ENCODE measurements around the gene RIC8B.

RIC8B gene

GRCh38 chr12:106866426-106867080 is 92.1 kb downstream of the RIC8B start:
- Histone ChIP-seq H3K27ac (no peak overlapping the region), H3K36me3 (no peaks in the 10 kb centered on the region), H3K9me3 (ENCODE audit: severe bottlenecking) (no peaks in the 10 kb centered on the region), H3K27me3 (ENCODE audit: insufficient read depth, low read depth, severe bottlenecking) (no peaks in the 10 kb centered on the region), H3K4me3 (ENCODE audit: low read depth, low read length) (no peak overlapping the region)
- TF ChIP-seq, protein P1, sequence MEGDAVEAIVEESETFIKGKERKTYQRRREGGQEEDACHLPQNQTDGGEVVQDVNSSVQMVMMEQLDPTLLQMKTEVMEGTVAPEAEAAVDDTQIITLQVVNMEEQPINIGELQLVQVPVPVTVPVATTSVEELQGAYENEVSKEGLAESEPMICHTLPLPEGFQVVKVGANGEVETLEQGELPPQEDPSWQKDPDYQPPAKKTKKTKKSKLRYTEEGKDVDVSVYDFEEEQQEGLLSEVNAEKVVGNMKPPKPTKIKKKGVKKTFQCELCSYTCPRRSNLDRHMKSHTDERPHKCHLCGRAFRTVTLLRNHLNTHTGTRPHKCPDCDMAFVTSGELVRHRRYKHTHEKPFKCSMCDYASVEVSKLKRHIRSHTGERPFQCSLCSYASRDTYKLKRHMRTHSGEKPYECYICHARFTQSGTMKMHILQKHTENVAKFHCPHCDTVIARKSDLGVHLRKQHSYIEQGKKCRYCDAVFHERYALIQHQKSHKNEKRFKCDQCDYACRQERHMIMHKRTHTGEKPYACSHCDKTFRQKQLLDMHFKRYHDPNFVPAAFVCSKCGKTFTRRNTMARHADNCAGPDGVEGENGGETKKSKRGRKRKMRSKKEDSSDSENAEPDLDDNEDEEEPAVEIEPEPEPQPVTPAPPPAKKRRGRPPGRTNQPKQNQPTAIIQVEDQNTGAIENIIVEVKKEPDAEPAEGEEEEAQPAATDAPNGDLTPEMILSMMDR (IDR thresholded peaks at IDR 0.05; ENCODE audit: low read depth, low read length) = no peak
- no peak for DNase-seq

DNA sequence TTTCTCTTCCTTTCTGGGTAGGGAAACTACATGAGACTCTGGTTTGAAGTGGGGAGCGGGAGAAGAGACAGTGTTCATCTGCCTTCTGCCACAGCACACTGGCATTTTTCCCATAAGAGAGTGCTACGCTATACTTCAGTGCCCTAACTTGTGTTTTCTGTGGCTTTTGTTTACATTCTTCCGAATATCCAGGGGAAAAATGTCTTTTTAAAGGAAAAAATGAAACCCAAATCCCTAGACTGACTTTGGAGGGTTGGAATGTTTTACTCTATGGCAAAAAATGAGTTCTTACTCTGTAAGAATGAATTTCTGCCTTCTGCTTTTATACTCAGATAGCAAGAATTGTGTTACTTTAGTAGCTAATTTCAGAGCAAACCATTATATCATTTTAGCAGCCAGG is 93.2 kb downstream of the RIC8B start:
- TF ChIP-seq, protein P1 (IDR thresholded peaks at IDR 0.05; ENCODE audit: low read depth, low read length) = no peak
- DNase-seq = no peak
- H3K27ac ChIP-seq = no peak overlapping the region
- no peaks in the 10 kb centered on the region for H3K27me3 ChIP-seq (ENCODE audit: insufficient read depth, low read depth, severe bottlenecking)
- H3K36me3 ChIP-seq = no peaks in the 10 kb centered on the region
- H3K4me3 ChIP-seq (ENCODE audit: low read depth, low read length) = no peak overlapping the region
- no peaks in the 10 kb centered on the region for H3K9me3 ChIP-seq (ENCODE audit: severe bottlenecking)

DNA sequence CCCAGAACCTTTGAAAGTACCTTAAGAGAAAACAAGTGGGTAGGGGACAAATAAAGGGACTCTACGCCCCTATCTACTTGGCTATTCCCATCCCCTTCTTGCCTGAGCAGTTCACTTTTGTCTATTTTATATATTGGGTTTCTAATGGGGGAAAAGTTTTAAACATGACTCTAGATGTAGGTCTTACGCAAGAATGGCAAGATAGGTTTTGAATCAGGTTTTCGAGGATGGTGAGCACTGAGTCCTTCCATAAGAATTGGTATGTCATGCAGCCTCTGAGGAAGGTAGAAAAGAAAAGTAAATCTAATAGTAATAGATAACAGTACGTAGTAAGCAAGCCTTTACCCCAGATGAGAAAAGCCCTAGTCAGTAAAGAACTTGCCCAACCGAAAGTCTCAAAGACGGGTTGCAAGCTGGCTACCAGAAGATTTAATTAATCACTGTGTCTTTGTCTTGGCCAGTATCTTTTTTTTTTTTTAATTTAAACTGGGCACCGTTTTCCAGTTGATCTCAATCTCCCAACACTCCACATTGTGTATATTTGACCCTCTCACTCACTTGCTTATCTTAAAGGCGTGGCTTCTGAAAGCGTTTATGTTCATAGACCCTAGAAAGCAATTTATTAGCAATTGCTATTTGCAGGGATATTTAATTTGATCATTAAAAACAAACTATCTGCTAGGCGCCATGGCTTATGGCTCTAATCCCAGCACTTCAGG is 94.7 kb downstream of the RIC8B start:
- Histone ChIP-seq H3K27ac (no peak overlapping the region), H3K36me3 (no peaks in the 10 kb centered on the region), H3K27me3 (ENCODE audit: insufficient read depth, low read depth, severe bottlenecking) (no peaks in the 10 kb centered on the region), H3K4me3 (ENCODE audit: low read depth, low read length) (no peak overlapping the region), H3K9me3 (ENCODE audit: severe bottlenecking) (no peaks in the 10 kb centered on the region)
- TF ChIP-seq, protein P1 (IDR thresholded peaks at IDR 0.05; ENCODE audit: low read depth, low read length) = no peak
- no peak for DNase-seq

DNA sequence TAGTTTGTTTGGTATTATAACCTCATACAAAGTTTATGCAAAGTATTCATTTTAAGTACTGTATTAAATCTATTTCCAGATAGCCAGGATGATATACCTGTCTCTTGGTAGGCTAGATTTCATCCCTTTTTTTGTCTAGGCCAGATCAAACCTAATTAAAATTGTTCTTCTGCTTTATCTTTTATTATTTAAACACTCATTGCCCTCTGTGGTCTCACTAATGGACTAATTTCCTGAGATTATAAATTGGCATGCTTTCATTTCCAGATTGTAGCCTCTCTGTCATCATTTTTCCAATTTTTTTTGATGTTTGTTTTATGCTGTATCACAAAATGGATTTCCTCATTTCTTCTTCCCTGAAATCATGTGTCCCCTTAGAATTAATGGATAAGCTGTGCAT is 95.6 kb downstream of the RIC8B start:
- Histone ChIP-seq H3K4me3 (ENCODE audit: low read depth, low read length) (no peak overlapping the region), H3K36me3 (no peaks in the 10 kb centered on the region), H3K27me3 (ENCODE audit: insufficient read depth, low read depth, severe bottlenecking) (no peaks in the 10 kb centered on the region), H3K27ac (no peak overlapping the region), H3K9me3 (ENCODE audit: severe bottlenecking) (no peaks in the 10 kb centered on the region)
- TF ChIP-seq, protein P1 (IDR thresholded peaks at IDR 0.05; ENCODE audit: low read depth, low read length) = no peak
- no peak for DNase-seq

DNA sequence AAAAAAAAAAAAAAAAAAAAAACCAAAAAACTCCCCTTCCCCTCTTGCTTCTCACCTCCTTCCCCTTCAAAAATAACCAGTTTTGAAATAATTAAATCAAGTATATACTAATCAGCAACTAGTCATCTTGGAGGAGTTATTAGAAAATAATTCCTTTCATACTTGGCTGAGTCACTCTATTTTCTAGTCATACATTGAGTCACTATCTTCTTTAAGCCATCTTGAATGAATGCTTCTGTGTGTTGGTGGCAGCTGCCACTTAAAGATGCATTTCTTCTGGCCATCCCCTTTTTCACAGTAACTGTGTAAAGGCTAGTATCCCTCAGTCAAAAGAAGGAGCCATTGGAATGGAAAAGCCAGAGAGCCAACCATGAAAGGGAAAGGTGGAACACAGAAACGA is 97.0 kb downstream of the RIC8B start:
- Histone ChIP-seq H3K4me3 (ENCODE audit: low read depth, low read length) (no peak overlapping the region), H3K9me3 (ENCODE audit: severe bottlenecking) (no peaks in the 10 kb centered on the region), H3K27me3 (ENCODE audit: insufficient read depth, low read depth, severe bottlenecking) (no peaks in the 10 kb centered on the region), H3K27ac (no peak overlapping the region), H3K36me3 (no peaks in the 10 kb centered on the region)
- TF ChIP-seq, protein P1 (IDR thresholded peaks at IDR 0.05; ENCODE audit: low read depth, low read length) = no peak
- no peak for DNase-seq

Data from WERI-Rb-1 (cell line).